Left lung (tissue), 10 donors: ENCODE results near the gene CPLX1. TPM values are rescaled to one million over a fixed set of nuclear protein-coding genes. Genes with fewer than 3 reads are reported as not detected.

ENCODE experiments used
- ATAC-seq: fragments of 200-7000 bp; cut with Tn5 transposase; one replicate; pipeline ENCODE4 v1.9.1; 2020; ENCODE audit warnings: moderate library complexity
- DNase-seq, 4 donors: peaks; one replicate each; pipeline ENCODE4 v3.0.0-alpha.2; 2013 to 2020
- H3K27ac ChIP-seq, 2 donors: fragments of 200-600 bp; sonication (generic) in 1 of 2; one replicate each; pipeline versions ENCODE4 v1.5.0 to v1.8.0; 2020 to 2021
- H3K27me3 ChIP-seq, 2 donors: fragments of 200-600 bp; sonication (generic) in 1 of 2; one replicate each; pipeline versions ENCODE4 v1.5.0 to v1.8.0; 2020 to 2021
- H3K36me3 ChIP-seq, 2 donors: fragments of 200-600 bp; sonication (generic) in 1 of 2; one replicate each; pipeline versions ENCODE4 v1.5.0 to v1.8.0; 2020 to 2021
- H3K4me1 ChIP-seq, 2 donors: fragments of 200-600 bp; one replicate each; pipeline ENCODE4 v1.8.0; 2021
- H3K4me3 ChIP-seq, 2 donors: fragments of 200-600 bp; sonication (generic) in 1 of 2; one replicate each; pipeline versions ENCODE4 v1.5.0 to v1.8.0; 2020 to 2021; ENCODE audit warnings: mild to moderate bottlenecking in 1 of 2
- H3K9me3 ChIP-seq, 2 donors: fragments of 200-600 bp; sonication (generic) in 1 of 2; one replicate each; pipeline versions ENCODE4 v1.5.0 to v1.8.0; 2020 to 2021
- intact Hi-C, 2 donors: fragments of 100-400 bp; cut with DNase I; formaldehyde crosslinking; loops; one replicate each; pipeline versions ENCODE4 v1.11.2 to v1.14.2; 2022
- polyA plus RNA-seq, 6 donors: library from polyadenylated mRNA; unstranded; fragments of 120-200 nt; gene quantifications; one replicate each; pipeline ENCODE4 v1.2.1, GENCODE V29; 2013; ENCODE audit not compliant: insufficient read length in 6 of 6
- total RNA-seq, 2 donors: library from RNA; stranded (reverse); fragmentation: NEBNext Ultra II Directional; extraction: Animal tissue kit (Norgen Biotek cat#: 25700); gene quantifications; one replicate each; pipeline ENCODE4 v1.2.1, GENCODE V29; 2021
- TF ChIP-seq, protein P1 (sequence below), 2 donors: fragments of 200-600 bp; sonication (generic) in 1 of 2; IDR thresholded peaks; one replicate each; pipeline versions ENCODE4 v1.5.0 to v1.8.0; 2021; ENCODE audit warnings: antibody characterized with exemption in 2 of 2
- donor health status: DM: no; HTN: yes; CAD: no.
- donor health status: DM: no; HTN: no; CAD: no.

Gene CPLX1
- total and polyA plus RNA-seq, 8 donors = 0.98 to 3.2 (median 1.5) TPM

DNA sequence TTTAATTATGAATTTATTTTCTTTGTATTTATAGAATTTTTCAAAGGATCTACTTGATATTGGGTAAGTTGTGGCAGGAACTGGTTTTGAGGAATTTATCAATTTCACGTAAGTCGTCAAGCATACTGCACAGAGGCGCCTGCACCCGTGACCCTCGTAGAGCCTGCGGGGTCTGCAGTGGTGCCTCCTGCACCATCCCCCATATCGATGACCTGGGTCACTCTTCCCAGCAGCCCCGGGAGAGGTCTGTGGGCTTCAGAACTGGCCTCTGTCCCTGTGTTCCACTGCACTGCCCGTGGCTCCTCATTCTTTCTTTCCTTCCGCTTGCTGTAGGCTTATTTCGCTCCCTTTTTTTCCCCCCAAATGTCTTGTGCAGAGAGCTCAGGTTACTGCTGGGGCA, 31.5 kb upstream of the CPLX1 start:
- DNase-seq (peak in 1 of 4 donors; percentile 31), ATAC-seq (no peak)
- TF ChIP-seq, protein P1, sequence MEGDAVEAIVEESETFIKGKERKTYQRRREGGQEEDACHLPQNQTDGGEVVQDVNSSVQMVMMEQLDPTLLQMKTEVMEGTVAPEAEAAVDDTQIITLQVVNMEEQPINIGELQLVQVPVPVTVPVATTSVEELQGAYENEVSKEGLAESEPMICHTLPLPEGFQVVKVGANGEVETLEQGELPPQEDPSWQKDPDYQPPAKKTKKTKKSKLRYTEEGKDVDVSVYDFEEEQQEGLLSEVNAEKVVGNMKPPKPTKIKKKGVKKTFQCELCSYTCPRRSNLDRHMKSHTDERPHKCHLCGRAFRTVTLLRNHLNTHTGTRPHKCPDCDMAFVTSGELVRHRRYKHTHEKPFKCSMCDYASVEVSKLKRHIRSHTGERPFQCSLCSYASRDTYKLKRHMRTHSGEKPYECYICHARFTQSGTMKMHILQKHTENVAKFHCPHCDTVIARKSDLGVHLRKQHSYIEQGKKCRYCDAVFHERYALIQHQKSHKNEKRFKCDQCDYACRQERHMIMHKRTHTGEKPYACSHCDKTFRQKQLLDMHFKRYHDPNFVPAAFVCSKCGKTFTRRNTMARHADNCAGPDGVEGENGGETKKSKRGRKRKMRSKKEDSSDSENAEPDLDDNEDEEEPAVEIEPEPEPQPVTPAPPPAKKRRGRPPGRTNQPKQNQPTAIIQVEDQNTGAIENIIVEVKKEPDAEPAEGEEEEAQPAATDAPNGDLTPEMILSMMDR (IDR thresholded peaks at IDR 0.05) = no peak
- Histone ChIP-seq H3K27ac (no peak overlapping the region), H3K4me3 (no peak overlapping the region), H3K4me1 (no peaks in the 10 kb centered on the region), H3K27me3 (no peaks in the 10 kb centered on the region), H3K9me3 (no peaks in the 10 kb centered on the region), H3K36me3 (peaks cover 0 to 90% of the 10 kb centered on the region in 2 donors)
- intact Hi-C loops = no loop called here

DNA sequence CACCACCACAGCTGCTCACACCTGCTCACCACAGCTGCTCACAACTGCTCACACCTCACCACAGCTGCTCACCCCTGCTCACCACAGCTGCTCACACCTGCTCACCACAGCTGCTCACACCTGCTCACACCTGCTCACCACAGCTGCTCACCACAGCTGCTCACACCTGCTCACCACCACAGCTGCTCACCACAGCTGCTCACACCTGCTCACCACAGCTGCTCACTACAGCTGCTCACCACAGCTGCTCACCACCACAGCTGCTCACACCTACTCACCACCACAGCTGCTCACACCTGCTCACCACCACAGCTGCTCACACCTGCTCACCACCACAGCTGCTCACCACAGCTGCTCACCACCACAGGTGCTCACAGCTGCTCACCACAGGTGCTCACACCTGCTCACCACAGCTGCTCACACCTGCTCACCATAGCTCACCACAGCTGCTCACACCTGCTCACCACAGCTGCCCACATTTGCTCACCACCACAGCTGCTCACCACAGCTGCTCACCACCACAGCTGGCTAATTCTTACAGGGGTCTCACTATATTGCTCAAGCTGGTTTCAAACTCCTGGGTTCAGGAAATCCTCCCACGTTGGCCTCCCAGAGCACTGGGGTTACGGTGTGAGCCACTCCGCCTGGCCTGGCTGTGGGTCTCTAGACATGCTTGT, 30.4 kb upstream of the CPLX1 start:
- DNase-seq (peak in 1 of 4 donors; percentile 40), ATAC-seq (no peak)
- Histone ChIP-seq H3K27me3 (no peaks in the 10 kb centered on the region), H3K9me3 (no peaks in the 10 kb centered on the region), H3K36me3 (peaks cover 0 to 90% of the 10 kb centered on the region in 2 donors), H3K4me1 (no peaks in the 10 kb centered on the region), H3K27ac (no peak overlapping the region), H3K4me3 (no peak overlapping the region)
- intact Hi-C loops = no loop called here
- TF ChIP-seq, protein P1 (IDR thresholded peaks at IDR 0.05) = no peak

DNA sequence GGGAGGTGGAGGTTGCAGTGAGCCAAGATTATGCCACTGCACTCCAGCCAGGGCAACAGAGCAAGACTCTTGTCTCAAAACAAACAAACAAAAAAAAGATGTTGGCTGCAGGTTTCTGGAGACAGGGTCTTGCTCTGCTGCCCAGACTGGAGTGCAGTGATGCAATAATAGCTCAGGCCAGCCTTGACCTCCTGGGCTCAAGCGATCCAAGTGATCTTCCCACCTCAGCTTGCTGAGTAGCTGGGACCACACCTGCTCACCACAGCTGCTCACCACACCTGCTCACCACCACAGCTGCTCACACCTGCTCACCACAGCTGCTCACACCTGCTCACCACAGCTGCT, 29.9 kb upstream of the CPLX1 start:
- intact Hi-C loops = no loop called here
- ATAC-seq (no peak), DNase-seq (peak in 1 of 4 donors; percentile 23)
- Histone ChIP-seq H3K27ac (no peak overlapping the region), H3K4me1 (no peaks in the 10 kb centered on the region), H3K9me3 (no peaks in the 10 kb centered on the region), H3K36me3 (peaks cover 0 to 90% of the 10 kb centered on the region in 2 donors), H3K4me3 (no peak overlapping the region), H3K27me3 (no peaks in the 10 kb centered on the region)
- TF ChIP-seq, protein P1 (IDR thresholded peaks at IDR 0.05) = no peak

DNA sequence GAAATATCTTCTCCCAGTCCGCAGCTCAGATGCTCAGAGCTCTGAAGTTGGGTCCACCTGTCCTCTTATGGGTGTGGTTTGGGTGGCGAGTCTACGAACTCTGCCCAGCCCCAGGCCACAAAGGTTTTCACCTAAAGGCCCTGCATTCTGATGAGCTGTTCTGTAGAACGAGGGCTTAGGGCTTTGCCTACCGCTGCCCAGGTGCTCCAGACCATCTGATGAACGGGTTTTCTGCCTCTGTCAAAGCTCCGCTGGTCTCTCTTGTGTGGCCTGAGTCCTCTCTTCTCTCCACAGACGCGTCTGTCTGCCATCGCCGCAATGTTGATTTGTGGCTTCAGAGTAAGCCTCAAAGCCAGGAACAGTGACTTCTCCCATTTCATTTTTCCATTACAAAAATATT, 28.4 kb upstream of the CPLX1 start:
- DNase-seq (peak in 1 of 4 donors; percentile 13), ATAC-seq (no peak)
- H3K27ac ChIP-seq = no peak overlapping the region
- H3K9me3 ChIP-seq = no peaks in the 10 kb centered on the region
- peaks cover 0 to 90% of the 10 kb centered on the region in 2 donors for H3K36me3 ChIP-seq
- H3K27me3 ChIP-seq = no peaks in the 10 kb centered on the region
- intact Hi-C loops = no loop called here
- no peak overlapping the region for H3K4me3 ChIP-seq
- TF ChIP-seq, protein P1 (IDR thresholded peaks at IDR 0.05) = no peak
- H3K4me1 ChIP-seq = no peaks in the 10 kb centered on the region

DNA sequence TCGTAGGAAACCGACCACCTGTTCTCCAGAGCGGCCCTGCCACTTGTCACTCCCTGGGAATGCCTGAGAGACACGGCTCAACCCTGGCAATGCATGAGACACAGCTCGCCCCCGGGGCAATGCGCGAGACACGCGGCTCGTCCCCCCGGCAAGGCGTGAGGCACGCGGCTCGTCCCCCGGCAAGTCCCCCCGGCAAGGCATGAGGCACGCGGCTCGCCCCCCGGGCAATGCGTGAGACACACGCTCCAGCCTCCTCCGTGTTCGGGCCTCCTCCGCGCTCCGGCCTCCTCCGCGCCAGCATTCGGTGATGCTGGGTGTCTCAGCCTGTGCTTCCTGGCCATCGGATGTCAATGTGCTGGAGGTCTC, 27.5 kb upstream of the CPLX1 start:
- H3K27ac ChIP-seq = no peak overlapping the region
- no peaks in the 10 kb centered on the region for H3K9me3 ChIP-seq
- intact Hi-C loops = no loop called here
- H3K4me3 ChIP-seq = no peak overlapping the region
- TF ChIP-seq, protein P1 (IDR thresholded peaks at IDR 0.05) = no peak
- no peaks in the 10 kb centered on the region for H3K4me1 ChIP-seq
- ATAC-seq = no peak
- H3K27me3 ChIP-seq = no peaks in the 10 kb centered on the region
- peak in 1 of 4 donors; percentile 73 for DNase-seq
- peaks cover 0 to 90% of the 10 kb centered on the region in 2 donors for H3K36me3 ChIP-seq
